Glutamatergic neuron (in vitro differentiated cells): ENCODE data around the gene SGTB. TPM values are rescaled to one million over a fixed set of nuclear protein-coding genes. Genes with fewer than 3 reads are reported as not detected.

Source experiments
- DNase-seq: peaks from one replicate; pipeline ENCODE4 v3.0.0; 2022
- H3K27ac Mint-ChIP-seq: one replicate; pipeline ENCODE4 v1.8.0; 2020; ENCODE audit warnings: mild to moderate bottlenecking, mixed read lengths, inconsistent platforms; ENCODE audit not compliant: unreplicated experiment
- H3K27me3 Mint-ChIP-seq: one replicate; pipeline ENCODE4 v1.8.0; 2020; ENCODE audit warnings: mild to moderate bottlenecking, moderate library complexity, mixed read lengths, inconsistent platforms; ENCODE audit not compliant: unreplicated experiment
- H3K36me3 Mint-ChIP-seq: one replicate; pipeline ENCODE4 v1.8.0; 2020; ENCODE audit warnings: mild to moderate bottlenecking, mixed read lengths, inconsistent platforms; ENCODE audit not compliant: unreplicated experiment
- H3K4me1 Mint-ChIP-seq: one replicate; pipeline ENCODE4 v1.8.0; 2020; ENCODE audit warnings: mild to moderate bottlenecking, low read depth, mixed read lengths, inconsistent platforms; ENCODE audit not compliant: unreplicated experiment
- H3K4me3 Mint-ChIP-seq: one replicate; pipeline ENCODE4 v1.8.0; 2020; ENCODE audit warnings: mild to moderate bottlenecking, mixed read lengths, inconsistent platforms; ENCODE audit not compliant: unreplicated experiment
- H3K9me3 Mint-ChIP-seq: one replicate; pipeline ENCODE4 v1.8.0; 2020; ENCODE audit warnings: mild to moderate bottlenecking, moderate library complexity, mixed read lengths, inconsistent platforms; ENCODE audit not compliant: unreplicated experiment
- total RNA-seq: library from RNA; stranded (reverse); fragmentation: NEBNext Ultra II Directional; extraction: Animal tissue kit (Norgen Biotek cat#: 25700); gene quantifications from one replicate; pipeline ENCODE4 v1.2.1, GENCODE V29; 2021; ENCODE audit not compliant: unreplicated experiment
- TF ChIP-seq, protein P1 (sequence below): fragments of 200-600 bp; sonication (generic); IDR thresholded peaks from one replicate; pipeline ENCODE4 v1.5.0; 2021; ENCODE audit not compliant: partially characterized antibody, unreplicated experiment

SGTB gene
- total RNA-seq, 1 donor from 2014 or later, result 33.2 TPM

DNA sequence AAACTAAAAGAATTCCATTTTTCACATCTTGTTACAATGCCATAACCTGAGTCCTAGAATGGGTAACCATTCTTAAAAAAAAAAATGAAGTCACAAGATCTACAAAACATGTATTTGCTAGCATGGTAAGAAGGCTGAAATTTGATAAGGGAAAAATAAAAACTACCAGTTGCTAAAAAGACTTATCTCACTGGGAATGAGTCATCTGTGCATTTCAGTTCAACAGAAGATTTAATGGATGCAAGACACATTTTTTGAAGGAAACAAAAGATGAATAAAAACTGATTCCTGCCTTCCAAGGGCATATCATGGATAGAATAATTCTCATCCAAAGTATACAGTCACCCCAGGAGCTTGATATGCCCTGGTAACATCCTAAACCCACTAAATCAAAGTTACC is 47.2 kb downstream of the SGTB start:
- no peaks in the 10 kb centered on the region for H3K4me1 Mint-ChIP-seq
- no peak overlapping the region for H3K4me3 Mint-ChIP-seq
- TF ChIP-seq, protein P1, sequence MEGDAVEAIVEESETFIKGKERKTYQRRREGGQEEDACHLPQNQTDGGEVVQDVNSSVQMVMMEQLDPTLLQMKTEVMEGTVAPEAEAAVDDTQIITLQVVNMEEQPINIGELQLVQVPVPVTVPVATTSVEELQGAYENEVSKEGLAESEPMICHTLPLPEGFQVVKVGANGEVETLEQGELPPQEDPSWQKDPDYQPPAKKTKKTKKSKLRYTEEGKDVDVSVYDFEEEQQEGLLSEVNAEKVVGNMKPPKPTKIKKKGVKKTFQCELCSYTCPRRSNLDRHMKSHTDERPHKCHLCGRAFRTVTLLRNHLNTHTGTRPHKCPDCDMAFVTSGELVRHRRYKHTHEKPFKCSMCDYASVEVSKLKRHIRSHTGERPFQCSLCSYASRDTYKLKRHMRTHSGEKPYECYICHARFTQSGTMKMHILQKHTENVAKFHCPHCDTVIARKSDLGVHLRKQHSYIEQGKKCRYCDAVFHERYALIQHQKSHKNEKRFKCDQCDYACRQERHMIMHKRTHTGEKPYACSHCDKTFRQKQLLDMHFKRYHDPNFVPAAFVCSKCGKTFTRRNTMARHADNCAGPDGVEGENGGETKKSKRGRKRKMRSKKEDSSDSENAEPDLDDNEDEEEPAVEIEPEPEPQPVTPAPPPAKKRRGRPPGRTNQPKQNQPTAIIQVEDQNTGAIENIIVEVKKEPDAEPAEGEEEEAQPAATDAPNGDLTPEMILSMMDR, result no peak
- no peaks in the 10 kb centered on the region for H3K36me3 Mint-ChIP-seq
- no peaks in the 10 kb centered on the region for H3K27me3 Mint-ChIP-seq
- H3K27ac Mint-ChIP-seq, result no peak overlapping the region
- H3K9me3 Mint-ChIP-seq, result no peaks in the 10 kb centered on the region
- no peak for DNase-seq

- DNase-seq, result no peak
- Mint-ChIP-seq H3K4me1 (no peaks in the 10 kb centered on the region), H3K27ac (no peak overlapping the region), H3K27me3 (no peaks in the 10 kb centered on the region), H3K4me3 (no peak overlapping the region), H3K9me3 (no peaks in the 10 kb centered on the region), H3K36me3 (no peaks in the 10 kb centered on the region)
- TF ChIP-seq, protein P1, result no peak
Observed at GRCh38 chr5:65672796-65673195, 49.1 kb downstream of the SGTB start.

DNA sequence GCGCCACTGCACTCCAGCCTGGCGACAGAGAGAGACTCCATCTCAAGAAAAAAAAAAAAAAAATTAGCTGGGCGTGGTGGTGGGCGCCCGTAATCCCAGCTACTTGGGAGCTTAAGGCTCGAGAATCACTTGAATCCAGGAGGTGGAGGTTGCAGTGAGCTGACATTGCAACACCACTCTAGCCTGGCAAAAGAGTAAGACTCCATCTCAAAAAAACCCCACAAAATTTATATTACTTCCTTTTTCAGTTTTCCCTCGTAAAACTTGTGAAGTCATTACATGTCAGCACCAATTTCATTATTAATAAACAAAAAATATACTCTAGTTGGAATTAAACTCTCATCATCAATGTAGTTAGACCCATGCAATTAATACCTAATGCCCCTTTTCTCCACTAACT is 53.2 kb downstream of the SGTB start:
- H3K27me3 Mint-ChIP-seq, result no peaks in the 10 kb centered on the region
- TF ChIP-seq, protein P1, result no peak
- no peaks in the 10 kb centered on the region for H3K4me1 Mint-ChIP-seq
- no peak for DNase-seq
- H3K4me3 Mint-ChIP-seq, result no peak overlapping the region
- no peaks in the 10 kb centered on the region for H3K36me3 Mint-ChIP-seq
- H3K27ac Mint-ChIP-seq, result no peak overlapping the region
- H3K9me3 Mint-ChIP-seq, result no peaks in the 10 kb centered on the region

DNA sequence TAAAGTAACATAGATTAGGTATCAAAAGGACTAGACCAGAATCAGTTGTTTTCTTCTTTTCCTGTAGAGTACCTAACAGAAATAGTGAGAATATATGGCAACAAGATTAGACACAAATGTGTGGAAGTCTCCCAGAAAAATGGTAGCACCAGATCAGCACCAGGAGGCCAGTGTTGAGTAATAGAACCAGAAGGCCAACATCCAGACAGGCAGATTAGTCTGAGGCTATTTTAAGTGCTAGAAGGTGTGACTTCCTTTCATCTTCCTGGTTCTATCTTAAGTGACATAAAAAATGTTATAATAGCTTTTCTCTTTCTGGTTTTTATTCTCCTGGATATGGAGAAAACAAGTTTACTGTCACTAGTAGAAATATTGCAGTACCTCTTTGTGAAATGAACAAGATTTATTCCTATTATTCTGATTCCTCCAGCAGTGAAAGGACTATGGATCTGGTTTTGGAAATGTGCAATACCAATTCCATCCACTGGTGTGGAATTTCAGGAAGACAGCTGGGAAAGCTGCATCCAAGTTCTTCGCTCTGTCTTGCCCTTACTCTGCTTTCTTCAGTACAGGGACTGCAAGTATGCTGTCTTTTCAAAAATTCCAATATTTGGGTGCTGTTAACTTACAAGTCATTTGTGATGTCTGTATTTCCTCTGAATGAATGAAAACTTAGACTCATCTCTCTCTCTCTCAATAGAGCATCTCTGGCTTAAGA is 57.9 kb downstream of the SGTB start:
- DNase-seq, result no peak
- Mint-ChIP-seq H3K4me1 (no peaks in the 10 kb centered on the region), H3K27ac (no peak overlapping the region), H3K4me3 (no peak overlapping the region), H3K9me3 (no peaks in the 10 kb centered on the region), H3K27me3 (no peaks in the 10 kb centered on the region), H3K36me3 (no peaks in the 10 kb centered on the region)
- TF ChIP-seq, protein P1, result peak; percentile 79

DNA sequence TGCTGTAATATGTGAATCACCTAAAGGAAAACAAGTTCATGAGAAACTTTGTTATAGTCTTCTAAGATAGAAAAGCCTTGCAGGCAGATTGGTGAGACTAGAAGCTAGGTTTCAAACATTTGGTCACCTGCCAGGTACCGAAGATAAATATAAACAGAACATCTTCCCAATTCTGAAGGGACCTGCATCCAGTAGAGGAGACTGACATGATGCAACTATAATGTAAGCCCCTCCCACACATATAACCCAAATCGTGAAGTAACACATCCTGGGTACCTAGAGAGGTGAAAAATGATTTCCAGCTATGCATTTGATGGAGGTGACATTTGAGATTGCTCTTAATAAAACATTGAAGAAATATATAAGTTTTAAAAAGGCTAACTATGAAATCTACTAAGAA is 67.2 kb downstream of the SGTB start:
- TF ChIP-seq, protein P1, result no peak
- Mint-ChIP-seq H3K27ac (no peak overlapping the region), H3K4me1 (no peaks in the 10 kb centered on the region), H3K4me3 (no peak overlapping the region), H3K27me3 (no peaks in the 10 kb centered on the region), H3K36me3 (no peaks in the 10 kb centered on the region), H3K9me3 (no peaks in the 10 kb centered on the region)
- no peak for DNase-seq
